SH-SY5Y (cell line): ENCODE results near the gene C16orf87.

Source experiments
- GATA2 ChIP-seq: IDR thresholded peaks from 2 replicates; pipeline ENCODE4 v1.6.1; 2011; ENCODE audit warnings: mild to moderate bottlenecking, low read depth, low read length
- GATA3 ChIP-seq: IDR thresholded peaks from 2 replicates; pipeline ENCODE4 v1.6.1; 2011; ENCODE audit warnings: low read depth, mild to moderate bottlenecking, low read length, moderate library complexity

- TF ChIP-seq GATA2 (no peak), GATA3 (no peak)
Observed at GRCh38 chr16:46853713-46854443, 22.9 kb upstream of the C16orf87 start.
